Stimulated activated CD4-positive, alpha-beta T cell treated with anti-CD3 and anti-CD28 coated beads, TNF-alpha, amount 100 ng/mL, for 24 hours (primary cell): ENCODE results near the gene SF3A2.
A peak's percentile ranks its signal among the peaks of the same experiment; 100 is the strongest.

Source experiments
- DNase-seq, 3 experiments: peaks; one replicate each; pipeline ENCODE4 v3.0.0-alpha.2; 2020; ENCODE audit warnings: low read depth in 3 of 3

SF3A2 gene

DNA sequence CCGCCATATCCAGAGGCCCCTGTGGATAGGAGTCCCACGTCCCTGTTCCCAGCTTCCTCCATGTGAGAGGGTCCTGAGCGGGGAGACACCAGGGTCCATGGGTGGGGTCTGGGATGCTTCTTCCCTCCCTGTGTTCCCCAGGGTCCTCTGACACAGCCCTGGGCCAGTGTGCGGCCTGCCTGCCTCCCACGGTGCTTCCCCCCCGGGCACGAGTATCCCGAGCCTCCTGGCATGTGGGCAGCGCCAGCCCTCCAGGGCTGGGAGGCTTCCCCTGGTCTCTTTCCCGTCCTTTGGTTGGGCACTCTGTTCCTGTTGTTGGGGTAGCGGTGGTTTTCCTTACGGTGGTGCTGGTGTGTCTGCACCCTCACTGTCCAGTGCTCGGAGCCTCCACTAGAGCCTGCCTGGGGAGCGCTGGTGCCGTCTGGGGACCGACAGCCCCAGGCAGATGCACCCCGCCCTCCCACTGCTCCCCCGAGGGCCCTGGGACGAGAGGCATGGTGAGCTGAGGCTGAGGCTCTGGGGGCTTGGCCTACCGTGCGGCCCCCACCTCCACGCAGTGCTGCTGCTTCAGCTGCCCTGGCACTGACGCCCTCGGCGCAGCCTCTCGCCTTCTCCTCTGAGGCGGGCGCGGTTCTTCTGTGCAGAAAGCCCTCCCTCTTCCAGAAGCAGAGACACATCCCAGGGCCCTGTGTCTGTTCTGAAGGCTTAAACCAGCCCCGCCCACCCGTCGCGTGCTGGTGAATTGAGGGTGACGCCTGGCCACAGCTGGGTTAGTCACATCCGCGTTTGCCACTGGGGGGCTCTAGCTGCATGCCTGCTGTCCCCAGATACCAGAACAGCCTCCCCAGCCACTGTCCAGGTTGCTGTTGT, 28.4 kb upstream of the SF3A2 start:
- DNase-seq, result peak in 1 of 3 experiments; percentile 36

DNA sequence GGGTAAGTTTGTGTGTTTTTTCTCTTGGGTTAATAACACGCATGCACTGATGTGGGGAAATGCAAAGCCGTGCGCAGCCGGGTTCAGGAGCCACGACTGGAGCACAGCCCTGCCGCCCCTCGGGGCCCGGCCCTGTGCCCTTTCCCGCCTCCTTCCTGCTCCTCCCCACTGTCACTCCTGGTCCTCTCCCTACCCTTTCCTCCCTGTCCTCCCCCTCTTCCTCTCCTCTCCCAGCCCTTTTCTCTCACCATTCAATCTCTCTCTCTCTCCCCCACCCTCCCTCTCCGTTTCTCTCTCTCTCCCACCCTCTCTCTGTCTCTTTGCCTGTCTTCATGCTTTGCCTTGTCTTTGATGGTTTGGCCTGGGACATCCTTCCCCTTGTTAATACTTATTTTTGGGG, 27.6 kb upstream of the SF3A2 start:
- DNase-seq, result no peak

DNA sequence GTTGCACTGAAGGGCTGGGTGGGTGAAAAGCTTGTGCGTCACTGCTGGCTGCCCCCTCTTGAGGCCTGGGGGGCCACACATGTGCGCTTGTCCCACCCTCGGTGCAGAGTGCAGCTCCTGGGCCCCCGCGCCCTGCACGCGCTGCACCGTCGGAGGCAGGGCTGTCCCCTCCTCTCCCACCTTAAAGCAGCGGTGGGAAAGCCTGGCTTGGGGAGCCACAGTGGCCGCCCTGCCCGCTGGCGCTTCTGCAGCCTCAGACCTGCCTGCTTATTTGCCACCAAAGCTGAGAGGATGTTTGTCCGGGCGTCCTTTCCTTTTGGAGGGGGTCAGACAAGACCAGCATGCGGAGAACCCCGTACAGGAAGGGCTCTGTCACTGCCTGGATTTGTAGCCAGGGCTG, 27.2 kb upstream of the SF3A2 start:
- no peak for DNase-seq

DNA sequence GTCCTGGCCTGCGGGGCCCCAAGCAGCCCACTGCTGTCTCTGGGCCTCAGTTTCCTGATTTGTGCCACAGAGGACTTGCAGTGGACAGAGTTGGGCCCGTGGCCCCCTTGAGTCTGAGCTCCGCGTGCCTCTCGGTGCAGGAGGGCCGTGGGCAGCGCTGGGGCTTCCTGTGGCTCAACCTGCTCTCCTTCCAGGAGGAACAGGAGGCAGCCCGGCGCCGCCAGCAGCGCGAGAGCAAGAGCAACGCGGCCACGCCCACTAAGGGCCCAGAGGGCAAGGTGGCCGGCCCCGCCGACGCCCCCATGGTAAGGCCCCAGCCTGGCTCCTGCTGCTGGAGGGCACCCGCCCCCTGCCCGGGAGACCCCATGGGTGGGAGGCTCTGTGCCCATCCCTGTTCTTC, 26.4 kb upstream of the SF3A2 start:
- DNase-seq, result no peak

DNA sequence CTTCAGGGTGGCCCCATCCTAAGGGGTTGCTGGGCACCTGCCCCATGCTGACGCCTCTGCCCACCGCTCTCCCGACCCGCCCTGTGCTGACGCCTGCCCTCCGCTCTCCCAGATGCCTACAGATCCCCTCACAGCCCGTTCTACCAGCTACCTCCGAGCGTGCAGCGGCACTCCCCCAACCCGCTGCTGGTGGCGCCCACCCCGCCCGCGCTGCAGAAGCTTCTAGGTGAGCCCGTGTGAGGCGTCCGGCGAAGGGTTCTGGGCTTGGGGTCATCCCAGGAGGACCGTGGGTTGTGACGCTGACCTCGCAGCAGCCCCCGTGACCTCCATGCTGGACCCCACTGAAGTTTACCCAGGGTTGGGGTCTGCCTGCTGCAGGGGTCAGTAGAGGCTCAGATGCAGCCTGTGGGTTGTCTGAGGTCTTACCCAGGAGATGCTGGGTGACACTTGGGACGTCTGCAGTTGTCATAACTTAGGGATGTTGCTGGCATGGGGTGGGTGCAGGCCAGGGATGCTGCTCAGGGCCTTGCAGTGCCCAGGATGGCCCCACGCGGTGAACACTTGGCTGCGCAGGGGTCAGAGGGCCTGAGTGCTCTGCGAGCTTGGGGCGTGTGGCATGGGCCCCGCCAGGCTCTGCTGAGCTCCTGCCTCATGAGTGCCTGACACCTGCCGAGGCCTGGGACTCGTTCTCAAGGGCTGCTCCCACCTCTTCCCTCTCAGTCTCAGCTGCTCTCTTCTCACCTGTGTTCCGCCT, 25.5 kb upstream of the SF3A2 start:
- DNase-seq, result no peak

DNA sequence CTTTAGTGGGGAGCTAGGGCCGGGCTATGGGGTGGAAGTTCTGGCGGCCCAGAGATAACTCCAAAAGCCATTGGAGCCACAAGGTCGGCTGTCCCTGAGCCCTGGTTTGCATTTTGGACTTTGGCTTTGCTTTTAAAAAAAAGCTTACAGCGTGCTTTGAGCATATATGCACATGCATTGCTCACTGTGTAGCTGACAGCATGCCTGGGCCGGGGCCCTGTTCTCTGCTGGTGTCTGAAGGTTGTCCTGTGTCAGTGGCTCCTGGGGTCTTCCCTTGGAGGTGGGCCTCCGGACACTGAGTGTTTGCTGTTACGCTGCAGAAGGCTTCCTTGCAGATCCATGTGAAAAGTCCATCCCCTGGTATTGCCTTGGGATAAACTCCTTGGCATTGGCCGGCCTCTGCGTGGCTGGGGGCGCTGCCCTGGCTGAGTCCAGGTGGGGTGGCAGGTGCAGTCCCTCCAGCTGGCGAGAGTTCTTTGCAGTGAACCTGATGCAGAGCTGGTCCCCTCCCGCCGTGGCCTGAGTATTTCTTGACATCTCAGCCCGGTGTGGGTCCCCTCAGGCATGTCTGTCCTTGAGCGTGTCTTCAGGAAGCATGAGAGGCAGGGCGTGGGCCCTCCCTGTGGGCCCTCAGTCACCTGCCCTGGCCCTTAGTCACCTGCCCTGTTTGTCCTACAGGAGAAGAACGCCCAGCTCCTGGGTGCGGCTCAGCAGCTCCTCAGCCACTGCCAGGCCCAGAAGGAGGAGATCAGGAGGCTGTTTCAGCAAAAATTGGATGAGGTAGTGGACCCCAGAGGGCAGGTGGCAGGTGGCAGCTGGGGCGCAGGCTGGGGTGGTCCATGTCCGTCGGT, 23.5 kb upstream of the SF3A2 start:
- DNase-seq, result no peak

DNA sequence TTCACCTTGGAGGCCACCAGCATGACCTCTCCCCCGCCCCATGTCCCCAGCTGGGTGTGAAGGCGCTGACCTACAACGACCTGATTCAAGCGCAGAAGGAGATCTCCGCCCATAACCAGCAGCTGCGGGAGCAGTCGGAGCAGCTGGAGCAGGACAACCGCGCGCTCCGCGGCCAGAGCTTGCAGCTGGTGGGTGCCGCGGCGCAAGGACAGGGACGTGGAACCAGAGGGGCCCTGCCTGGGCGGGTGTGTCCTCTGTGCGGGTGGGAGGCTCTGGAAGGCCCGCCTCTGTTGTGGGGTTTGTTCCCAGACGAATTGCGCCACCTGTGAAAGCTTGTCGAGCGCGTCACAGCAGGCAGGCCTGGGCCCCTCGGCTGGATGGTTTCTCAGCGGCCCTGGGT, 22.8 kb upstream of the SF3A2 start:
- DNase-seq, result no peak

DNA sequence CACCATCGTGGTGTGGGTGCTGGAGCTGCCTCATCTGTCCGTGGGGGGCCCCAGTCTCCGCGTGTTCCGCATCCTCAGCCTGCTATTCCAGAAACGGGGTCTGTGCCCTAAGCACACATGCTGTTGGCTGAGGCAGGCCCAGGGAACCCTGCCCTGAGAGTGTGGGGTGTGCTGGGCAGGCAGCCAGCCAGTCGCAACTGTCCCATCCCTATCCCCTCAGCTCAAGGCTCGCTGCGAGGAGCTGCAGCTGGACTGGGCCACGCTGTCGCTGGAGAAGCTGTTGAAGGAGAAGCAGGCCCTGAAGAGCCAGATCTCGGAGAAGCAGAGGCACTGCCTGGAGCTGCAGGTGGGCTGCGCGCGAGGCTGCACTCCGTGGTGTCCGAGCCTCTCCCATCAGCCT, 22.4 kb upstream of the SF3A2 start:
- no peak for DNase-seq

DNA sequence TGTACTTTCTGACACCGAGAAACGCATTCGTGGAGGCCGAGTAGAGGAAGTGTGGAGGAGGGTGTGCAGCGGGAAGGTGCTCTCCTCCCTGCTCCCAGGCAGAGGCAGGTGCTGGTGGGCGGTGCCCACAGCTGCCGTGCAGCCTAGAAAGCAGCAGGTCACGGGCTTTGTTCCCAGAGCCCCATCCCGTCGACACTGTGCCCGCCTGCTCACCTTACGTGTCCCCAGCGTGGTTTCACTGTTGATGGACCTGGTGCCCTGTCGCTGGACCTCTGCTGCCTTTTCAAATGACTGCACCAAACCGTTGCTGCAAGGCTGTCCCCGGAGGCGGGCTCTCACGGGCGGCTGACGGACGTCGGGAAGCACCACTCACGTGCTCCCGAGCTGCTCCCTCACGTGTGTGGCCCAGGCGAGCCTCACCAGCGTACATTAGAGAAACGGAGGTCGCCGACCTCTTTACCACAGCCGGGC, 21.3 kb upstream of the SF3A2 start:
- no peak for DNase-seq

DNA sequence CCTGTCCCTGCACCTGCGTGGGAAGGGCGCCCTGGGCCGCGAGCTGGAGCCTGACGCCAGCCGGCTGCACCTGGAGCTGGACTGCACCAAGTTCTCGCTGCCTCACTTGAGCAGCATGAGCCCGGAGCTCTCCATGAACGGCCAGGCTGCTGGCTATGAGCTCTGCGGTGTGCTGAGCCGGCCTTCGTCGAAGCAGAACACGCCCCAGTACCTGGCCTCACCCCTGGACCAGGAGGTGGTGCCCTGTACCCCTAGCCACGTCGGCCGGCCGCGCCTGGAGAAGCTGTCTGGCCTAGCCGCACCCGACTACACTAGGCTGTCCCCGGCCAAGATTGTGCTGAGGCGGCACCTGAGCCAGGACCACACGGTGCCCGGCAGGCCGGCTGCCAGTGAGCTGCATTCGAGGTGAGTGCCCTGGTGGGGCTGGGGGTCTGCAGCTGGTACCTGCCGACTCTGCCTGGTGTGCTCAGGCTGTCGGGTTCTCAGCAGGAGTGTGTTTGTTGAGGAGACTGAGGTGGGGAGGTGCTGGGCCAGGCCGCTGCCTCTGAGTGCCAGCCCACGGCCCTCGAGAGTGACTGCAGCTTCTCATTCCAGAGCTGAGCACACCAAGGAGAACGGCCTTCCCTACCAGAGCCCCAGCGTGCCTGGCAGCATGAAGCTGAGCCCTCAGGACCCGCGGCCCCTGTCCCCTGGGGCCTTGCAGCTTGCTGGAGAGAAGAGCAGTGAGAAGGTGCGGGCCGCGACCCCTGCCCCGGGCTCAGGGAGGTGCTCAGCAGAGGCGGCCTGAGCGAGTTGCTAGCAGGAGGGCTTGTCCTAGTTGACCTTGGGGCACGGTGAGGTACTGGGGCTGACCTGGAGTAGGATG, 20.0 kb upstream of the SF3A2 start:
- DNase-seq, result no peak

DNA sequence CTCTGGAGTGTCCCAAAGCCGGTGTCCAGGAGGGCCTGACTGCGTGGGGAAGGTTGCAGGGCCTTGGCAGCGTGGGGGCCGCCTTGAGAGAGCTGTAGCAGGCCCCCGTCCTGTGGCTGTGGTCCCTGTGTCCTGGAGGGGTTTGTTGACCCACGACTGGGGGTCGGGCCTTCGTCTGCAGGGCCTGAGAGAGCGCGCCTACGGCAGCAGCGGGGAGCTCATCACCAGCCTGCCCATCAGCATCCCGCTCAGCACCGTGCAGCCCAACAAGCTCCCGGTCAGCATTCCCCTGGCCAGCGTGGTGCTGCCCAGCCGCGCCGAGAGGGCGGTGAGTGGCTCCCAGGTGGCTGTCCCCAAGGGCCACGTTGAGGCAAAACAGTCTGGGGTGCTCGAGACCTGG, 19.0 kb upstream of the SF3A2 start:
- DNase-seq, result no peak

DNA sequence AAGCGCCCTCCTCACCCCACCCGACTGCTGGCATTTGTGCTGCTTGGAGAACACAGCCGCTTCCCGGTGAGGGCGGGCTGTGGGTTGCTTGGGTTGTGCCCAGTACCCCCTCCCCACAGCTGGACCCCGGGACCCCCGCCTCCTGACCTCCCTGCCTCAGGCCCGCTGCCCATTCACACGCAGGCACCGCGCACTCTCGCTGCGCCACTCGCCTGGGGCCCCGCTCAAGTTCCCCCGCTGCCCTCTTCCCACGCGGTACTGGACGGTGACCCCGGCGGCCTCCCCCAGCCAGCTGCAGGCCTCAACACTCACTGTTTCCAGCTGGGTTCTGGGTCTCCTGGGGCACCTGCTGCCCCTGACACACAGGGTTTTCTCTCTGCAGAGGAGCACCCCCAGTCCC, 16.9 kb upstream of the SF3A2 start:
- DNase-seq, result no peak

DNA sequence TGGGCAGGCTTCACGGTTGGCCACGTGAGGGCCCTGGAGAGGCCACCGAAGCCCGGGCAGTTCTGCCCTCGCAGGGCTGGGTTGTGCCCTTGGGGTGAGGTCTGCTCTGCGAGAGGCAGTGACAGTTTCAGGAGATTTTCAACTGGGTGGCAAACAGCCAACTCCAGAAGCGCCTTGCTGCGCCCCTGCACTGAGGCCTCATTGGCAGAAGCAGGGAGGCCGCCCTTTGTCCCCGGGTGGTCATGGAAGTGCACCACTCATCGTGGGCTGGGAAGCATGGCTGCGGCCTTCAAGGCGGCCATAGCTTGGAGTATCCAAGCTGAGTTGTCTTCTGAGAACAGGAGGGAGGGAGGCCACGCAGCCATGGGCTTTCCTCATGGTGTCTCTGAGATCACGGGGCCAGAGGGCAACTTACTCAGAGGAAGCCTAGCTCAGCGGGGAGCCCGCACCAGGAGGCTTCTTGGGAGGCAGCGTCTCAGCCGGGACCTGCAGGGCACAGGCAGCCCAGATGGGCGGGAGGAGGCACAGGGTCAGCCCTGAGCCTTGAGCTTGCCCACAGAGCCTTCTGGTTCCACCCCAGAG, 15.3 kb upstream of the SF3A2 start:
- DNase-seq, result no peak

DNA sequence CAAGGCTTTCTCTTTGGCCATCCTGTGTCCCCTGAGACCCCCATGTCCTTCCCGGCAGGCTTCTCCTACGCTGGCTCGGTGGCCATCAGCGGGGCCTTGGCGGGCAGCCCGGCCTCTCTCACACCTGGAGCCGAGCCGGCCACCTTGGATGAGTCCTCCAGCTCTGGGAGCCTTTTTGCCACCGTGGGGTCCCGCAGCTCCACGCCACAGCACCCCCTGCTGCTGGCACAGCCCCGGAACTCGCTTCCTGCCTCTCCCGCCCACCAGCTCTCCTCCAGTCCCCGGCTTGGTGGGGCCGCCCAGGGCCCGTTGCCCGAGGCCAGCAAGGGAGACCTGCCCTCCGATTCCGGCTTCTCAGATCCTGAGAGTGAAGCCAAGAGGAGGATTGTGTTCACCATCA, 14.7 kb upstream of the SF3A2 start:
- no peak for DNase-seq

DNA sequence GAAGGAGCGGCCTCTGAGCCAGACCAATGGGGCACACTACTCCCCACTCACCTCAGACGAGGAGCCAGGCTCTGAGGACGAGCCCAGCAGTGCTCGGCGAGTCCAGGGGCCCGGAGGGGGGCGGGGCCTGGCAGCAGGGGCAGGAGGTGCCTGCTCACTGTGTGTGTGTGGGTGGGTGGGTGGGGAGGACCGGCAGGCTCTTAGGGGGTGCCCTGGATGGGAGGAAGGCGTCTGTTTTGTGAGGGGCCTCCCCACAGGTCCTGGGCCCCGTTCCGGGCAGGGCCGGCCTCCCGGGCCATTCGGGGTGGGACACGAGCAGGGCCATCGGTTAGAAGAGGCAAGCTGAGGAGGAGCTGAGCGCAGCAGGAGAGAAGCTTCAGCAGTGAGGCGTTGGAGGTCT, 13.2 kb upstream of the SF3A2 start:
- DNase-seq, result no peak

DNA sequence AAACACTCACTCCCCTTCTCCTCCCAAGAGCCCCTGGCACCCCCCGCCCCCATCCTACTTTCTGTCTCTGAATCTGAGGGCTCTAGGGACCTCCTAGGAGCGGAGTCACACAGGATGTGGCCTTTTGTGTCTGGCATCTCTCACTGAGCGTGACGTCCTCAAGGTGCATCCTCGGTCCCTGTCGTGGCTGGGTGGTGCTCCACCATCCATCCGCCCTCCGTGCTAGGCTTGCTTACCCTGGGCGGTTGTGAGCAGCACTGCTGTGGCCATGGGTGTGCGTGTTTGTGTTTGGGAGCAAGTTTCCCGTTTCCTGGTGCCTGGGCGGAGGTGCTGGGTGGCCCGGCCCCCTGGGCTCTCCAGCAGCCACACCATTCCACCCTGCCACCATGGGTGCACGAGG, 12.7 kb upstream of the SF3A2 start:
- no peak for DNase-seq

DNA sequence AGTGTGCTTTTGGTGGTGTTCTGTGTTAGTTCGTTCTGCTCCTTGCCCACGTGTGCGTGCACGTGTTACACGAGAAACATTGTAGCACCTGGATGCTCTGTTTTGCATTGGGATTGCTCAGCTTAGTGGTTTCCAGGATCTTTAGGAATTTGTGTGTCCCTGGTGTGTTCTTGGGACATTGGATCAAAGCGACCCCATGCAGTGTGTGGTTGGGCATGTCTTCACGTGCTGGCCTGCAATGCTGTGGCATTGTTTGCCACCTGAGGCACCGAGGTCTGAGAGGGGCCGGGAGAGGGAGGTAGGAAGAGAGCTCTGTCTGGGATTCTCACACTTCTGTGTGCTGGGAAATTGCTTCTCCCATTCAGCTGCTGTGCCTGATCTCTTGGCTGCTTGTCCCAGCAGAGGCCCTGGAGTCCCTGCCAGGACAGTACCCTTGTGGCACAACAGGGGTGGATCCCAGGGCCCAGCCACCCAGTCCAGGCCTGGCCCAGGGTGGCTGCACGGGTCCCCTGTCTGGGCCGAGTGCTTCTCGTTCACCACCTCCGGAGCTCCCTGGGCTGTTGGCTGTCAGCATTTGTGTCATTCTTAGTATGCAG, 11.8 kb upstream of the SF3A2 start:
- no peak for DNase-seq

DNA sequence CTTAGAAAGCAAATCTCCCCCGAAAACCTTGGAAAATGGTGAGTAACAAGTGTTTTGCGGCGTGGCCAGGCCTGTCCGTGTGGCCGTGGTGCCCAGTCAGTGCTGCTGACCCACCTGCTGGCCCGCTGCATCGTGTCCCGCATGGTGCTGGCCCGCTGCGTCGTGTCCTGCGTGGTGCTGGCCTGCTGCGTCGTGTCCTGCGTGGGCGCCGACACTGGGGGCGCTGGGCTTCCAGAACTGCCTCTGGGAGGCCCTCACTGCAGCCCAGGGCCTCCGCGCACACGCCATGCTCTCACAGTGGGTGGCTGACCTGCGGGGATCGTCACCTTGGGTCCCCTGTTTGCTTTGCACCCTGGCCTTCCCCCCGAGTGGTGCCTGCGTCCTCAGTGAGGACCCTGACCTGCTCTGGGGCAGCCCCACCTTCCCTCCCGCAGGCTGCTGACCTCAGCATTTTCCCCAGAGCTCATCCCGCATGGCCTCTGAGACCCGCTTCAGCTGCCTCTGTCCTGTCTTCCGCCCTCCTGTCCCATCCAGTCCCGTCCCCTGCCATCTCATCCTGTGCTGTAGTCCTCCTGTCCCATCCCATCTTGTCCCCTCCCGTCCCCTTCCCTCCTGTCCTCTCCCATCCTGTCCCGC, 11.1 kb upstream of the SF3A2 start:
- no peak for DNase-seq

DNA sequence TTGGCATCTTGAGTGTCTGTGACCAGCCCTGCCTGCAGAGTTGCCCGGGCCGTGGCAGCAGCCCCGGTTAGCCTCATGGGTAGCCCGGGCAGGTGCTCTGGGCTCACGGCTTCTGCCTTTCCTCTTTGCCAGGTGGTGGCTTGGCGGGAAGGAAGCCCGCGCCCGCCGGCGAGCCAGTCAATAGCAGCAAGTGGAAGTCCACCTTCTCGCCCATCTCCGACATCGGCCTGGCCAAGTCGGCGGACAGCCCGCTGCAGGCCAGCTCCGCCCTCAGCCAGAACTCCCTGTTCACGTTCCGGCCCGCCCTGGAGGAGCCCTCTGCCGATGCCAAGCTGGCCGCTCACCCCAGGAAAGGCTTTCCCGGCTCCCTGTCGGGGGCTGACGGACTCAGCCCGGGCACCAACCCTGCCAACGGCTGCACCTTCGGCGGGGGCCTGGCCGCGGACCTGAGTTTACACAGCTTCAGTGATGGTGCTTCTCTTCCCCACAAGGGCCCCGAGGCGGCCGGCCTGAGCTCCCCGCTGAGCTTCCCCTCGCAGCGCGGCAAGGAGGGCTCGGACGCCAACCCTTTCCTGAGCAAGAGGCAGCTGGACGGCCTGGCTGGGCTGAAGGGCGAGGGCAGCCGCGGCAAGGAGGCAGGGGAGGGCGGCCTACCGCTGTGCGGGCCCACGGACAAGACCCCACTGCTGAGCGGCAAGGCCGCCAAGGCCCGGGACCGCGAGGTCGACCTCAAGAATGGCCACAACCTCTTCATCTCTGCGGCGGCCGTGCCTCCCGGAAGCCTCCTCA, 10.4 kb upstream of the SF3A2 start:
- no peak for DNase-seq
